ENCODE results near the gene HTR6.
A peak's percentile ranks its signal among the peaks of the same experiment; 100 is the strongest.

Gene HTR6

GRCh38 chr1:19679691-19680090 is 15.0 kb downstream of the HTR6 start:
- Histone ChIP-seq H3K27me3 (replicated peaks; ENCODE audit: control insufficient read depth, insufficient read depth, low read length) (no peaks in the 10 kb centered on the region), H3K4me3 (ENCODE audit: low read length) (no peak overlapping the region), H3K9me3 (ENCODE audit: control insufficient read depth, low read length) (no peaks in the 10 kb centered on the region), H3K4me1 (ENCODE audit: control insufficient read depth, insufficient read depth, low read length) (peaks cover 15% of the 10 kb centered on the region), H3K9ac (ENCODE audit: low read length) (no peak overlapping the region), H3K36me3 (ENCODE audit: control insufficient read depth, insufficient read depth, low read length, severe bottlenecking) (no peaks in the 10 kb centered on the region)
- DNase-seq (ENCODE audit: low read depth): no peak

DNA sequence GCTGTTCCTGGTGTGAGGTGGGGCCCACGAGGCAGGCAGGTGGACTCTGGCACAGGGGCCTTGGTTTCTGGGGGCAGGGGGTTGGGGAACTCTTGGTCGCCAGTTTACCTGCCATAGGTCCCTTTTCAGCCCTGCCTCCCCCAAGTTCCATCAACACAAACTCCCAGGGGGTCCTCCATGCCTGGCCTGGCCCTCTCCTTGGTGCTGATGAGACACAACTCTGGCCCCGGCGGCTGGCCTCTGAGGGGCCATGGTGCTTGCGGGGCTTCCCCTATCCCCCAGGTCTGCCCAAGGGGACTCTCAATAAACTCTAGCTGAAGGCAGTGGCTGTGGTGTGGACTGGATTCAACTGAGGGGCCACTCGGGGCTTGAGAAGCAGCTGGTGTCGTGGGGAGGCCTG is 16.0 kb downstream of the HTR6 start:
- Histone ChIP-seq H3K36me3 (ENCODE audit: control insufficient read depth, insufficient read depth, low read length, severe bottlenecking) (no peaks in the 10 kb centered on the region), H3K4me3 (ENCODE audit: low read length) (no peak overlapping the region), H3K9me3 (ENCODE audit: control insufficient read depth, low read length) (no peaks in the 10 kb centered on the region), H3K27me3 (replicated peaks; ENCODE audit: control insufficient read depth, insufficient read depth, low read length) (no peaks in the 10 kb centered on the region), H3K9ac (ENCODE audit: low read length) (no peak overlapping the region), H3K4me1 (ENCODE audit: control insufficient read depth, insufficient read depth, low read length) (peaks cover 15% of the 10 kb centered on the region)
- no peak for DNase-seq (ENCODE audit: low read depth)

- Histone ChIP-seq H3K9me3 (ENCODE audit: control insufficient read depth, low read length) (no peaks in the 10 kb centered on the region), H3K27me3 (replicated peaks; ENCODE audit: control insufficient read depth, insufficient read depth, low read length) (no peaks in the 10 kb centered on the region), H3K36me3 (ENCODE audit: control insufficient read depth, insufficient read depth, low read length, severe bottlenecking) (peaks cover 1% of the 10 kb centered on the region), H3K9ac (ENCODE audit: low read length) (no peak overlapping the region), H3K4me3 (ENCODE audit: low read length) (no peak overlapping the region), H3K4me1 (ENCODE audit: control insufficient read depth, insufficient read depth, low read length) (peaks cover 6% of the 10 kb centered on the region)
- DNase-seq (ENCODE audit: low read depth): peak; percentile 78
These were observed 17.6 kb downstream of the HTR6 start for GRCh38 chr1:19682257-19682656.

DNA sequence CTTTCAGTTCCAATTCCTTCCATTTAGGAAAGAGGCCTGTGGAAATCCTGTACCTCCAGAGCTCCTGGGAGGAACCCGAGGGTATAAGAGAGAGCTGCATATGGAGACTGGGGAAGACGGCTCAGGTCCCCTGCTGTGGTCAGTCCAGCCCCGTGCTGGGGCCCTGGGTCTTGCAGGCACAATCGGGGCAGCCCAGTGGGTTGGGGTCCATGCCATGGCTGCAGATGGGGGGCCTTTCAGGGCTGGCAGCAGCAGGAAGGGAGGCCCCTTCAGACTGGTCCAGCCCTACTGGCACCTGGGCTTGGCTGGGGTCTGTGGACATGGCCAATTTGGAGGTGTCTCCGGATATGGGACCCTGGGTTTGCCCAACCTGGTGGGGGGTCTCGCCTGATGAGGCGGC is 18.2 kb downstream of the HTR6 start:
- Histone ChIP-seq H3K4me3 (ENCODE audit: low read length) (no peak overlapping the region), H3K27me3 (replicated peaks; ENCODE audit: control insufficient read depth, insufficient read depth, low read length) (no peaks in the 10 kb centered on the region), H3K9me3 (ENCODE audit: control insufficient read depth, low read length) (peaks cover 3% of the 10 kb centered on the region), H3K9ac (ENCODE audit: low read length) (no peak overlapping the region), H3K4me1 (ENCODE audit: control insufficient read depth, insufficient read depth, low read length) (peaks cover 6% of the 10 kb centered on the region), H3K36me3 (ENCODE audit: control insufficient read depth, insufficient read depth, low read length, severe bottlenecking) (peaks cover 8% of the 10 kb centered on the region)
- DNase-seq (ENCODE audit: low read depth): no peak

DNA sequence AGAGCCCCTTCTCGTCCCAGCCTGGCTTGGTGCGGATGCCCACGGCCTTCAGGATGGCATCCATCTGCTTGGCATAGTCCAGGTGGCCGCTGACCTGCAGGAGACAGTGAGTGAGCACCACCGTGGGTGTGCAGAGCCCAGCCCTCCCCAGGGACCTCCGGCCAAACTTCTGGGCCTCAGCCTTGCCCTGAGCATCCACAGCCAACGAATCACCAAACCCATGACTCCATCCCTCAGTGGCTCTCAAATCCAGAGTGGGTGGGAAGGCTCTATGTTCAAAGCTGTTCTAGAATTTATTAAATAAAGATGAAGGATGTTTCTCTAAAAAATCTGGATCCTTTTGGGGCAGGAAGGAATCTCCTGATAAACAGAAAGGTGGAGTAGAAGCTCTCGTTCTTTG is 18.7 kb downstream of the HTR6 start:
- Histone ChIP-seq H3K36me3 (ENCODE audit: control insufficient read depth, insufficient read depth, low read length, severe bottlenecking) (peaks cover 11% of the 10 kb centered on the region), H3K4me3 (ENCODE audit: low read length) (no peak overlapping the region), H3K4me1 (ENCODE audit: control insufficient read depth, insufficient read depth, low read length) (peaks cover 6% of the 10 kb centered on the region), H3K9ac (ENCODE audit: low read length) (no peak overlapping the region), H3K9me3 (ENCODE audit: control insufficient read depth, low read length) (peaks cover 3% of the 10 kb centered on the region), H3K27me3 (replicated peaks; ENCODE audit: control insufficient read depth, insufficient read depth, low read length) (no peaks in the 10 kb centered on the region)
- DNase-seq (ENCODE audit: low read depth): no peak

DNA sequence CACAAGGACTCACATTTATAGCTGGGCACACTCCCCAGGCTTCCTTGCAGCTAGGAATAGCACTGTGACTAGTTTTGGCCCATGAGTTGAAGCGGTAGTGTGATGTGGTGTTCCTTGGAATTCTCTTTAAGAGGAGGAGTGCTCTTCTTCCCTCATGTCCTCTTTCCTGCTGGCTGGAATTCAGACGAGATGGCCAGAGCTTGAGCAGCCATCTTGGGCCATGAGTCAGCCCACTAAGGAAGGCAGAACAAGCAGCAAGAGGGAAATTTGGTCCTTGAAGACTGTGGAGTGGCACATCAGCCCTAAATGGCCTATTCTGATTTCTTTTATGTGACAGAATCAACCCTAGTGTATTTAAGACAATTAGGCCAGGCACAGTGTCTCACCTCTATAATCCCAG is 20.0 kb downstream of the HTR6 start:
- Histone ChIP-seq H3K4me3 (ENCODE audit: low read length) (no peak overlapping the region), H3K36me3 (ENCODE audit: control insufficient read depth, insufficient read depth, low read length, severe bottlenecking) (peaks cover 11% of the 10 kb centered on the region), H3K9me3 (ENCODE audit: control insufficient read depth, low read length) (peaks cover 3% of the 10 kb centered on the region), H3K4me1 (ENCODE audit: control insufficient read depth, insufficient read depth, low read length) (peaks cover 6% of the 10 kb centered on the region), H3K27me3 (replicated peaks; ENCODE audit: control insufficient read depth, insufficient read depth, low read length) (no peaks in the 10 kb centered on the region), H3K9ac (ENCODE audit: low read length) (no peak overlapping the region)
- DNase-seq (ENCODE audit: low read depth): no peak

DNA sequence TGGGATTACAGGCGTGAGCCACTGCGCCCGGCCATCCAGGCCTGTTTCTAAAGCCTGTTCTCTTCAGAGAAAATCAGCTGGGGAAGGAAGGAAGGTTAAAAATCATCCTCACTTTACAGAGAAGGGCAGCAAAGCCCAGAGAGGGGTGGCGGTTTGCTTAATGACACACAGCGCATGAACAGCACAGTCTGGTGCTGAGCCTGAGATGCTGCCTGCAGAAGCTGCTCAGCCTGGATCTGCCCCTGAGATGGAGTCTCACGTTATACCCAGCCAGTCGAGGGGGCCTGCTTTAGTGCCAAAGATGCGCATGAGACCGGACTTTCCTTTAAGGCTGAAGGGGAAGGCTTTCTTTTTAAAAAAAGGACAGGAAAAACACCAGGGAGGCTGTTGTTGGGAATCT is 21.3 kb downstream of the HTR6 start:
- DNase-seq (ENCODE audit: low read depth): no peak
- Histone ChIP-seq H3K4me3 (ENCODE audit: low read length) (no peak overlapping the region), H3K36me3 (ENCODE audit: control insufficient read depth, insufficient read depth, low read length, severe bottlenecking) (peaks cover 14% of the 10 kb centered on the region), H3K9ac (ENCODE audit: low read length) (no peak overlapping the region), H3K9me3 (ENCODE audit: control insufficient read depth, low read length) (peaks cover 3% of the 10 kb centered on the region), H3K27me3 (replicated peaks; ENCODE audit: control insufficient read depth, insufficient read depth, low read length) (no peaks in the 10 kb centered on the region), H3K4me1 (ENCODE audit: control insufficient read depth, insufficient read depth, low read length) (peaks cover 6% of the 10 kb centered on the region)

DNA sequence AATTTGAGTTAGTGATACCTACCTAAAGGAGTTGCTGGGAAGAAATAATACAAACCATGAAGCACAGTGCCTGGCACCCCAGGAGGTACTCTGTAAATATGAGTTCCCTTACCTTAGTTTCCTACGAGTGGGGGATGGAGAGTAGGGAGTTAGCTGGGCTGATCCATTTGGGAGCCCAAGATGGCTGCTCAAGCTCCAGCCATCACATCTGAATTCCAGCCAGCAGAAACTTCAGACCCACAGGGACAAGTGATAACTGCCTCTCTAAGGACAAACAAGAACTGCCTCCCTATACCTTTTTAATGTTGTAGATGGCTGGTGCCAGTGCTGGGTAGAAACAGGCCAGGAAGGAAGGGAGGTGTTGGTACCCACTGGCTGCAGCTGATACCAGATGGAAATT is 22.7 kb downstream of the HTR6 start:
- Histone ChIP-seq H3K4me1 (ENCODE audit: control insufficient read depth, insufficient read depth, low read length) (no peaks in the 10 kb centered on the region), H3K4me3 (ENCODE audit: low read length) (no peak overlapping the region), H3K9me3 (ENCODE audit: control insufficient read depth, low read length) (peaks cover 3% of the 10 kb centered on the region), H3K36me3 (ENCODE audit: control insufficient read depth, insufficient read depth, low read length, severe bottlenecking) (peaks cover 24% of the 10 kb centered on the region), H3K9ac (ENCODE audit: low read length) (no peak overlapping the region), H3K27me3 (replicated peaks; ENCODE audit: control insufficient read depth, insufficient read depth, low read length) (no peaks in the 10 kb centered on the region)
- DNase-seq (ENCODE audit: low read depth): no peak

DNA sequence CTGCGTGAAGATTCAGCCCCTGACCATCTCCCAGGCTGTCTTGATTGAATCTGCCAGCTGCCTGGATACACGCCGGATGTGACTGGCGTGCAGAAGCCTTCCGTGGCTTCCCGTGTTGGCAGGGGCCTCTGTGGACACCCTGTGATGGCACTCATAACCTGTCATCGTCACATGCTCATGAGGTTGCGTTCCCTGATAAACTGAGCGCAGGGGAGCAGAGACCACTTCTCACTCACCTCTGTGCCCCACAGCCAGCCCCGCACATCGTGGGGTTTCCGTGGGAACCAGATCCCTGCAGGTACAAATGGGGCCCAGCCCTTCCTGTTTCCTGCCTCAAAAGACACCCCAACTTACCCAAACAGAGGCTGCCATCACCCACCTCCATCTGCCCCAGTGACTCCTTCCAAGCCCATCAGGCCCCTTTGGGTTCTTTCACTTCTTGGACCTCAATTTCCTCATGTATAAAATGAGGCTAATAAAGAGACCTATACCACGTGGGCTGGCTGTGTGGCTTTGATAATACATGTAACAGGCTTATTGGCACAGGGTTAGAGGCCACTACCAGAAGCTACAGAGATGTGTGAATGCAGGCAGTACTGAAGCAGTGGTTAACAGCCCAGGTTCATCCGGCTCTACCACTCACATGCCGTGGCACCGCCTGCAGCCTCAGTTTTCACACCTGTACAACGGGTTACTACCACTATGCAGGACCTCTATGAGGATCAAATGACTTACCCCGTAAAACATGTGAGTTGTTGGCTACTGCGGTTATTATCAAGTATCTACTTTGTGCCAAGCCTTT is 23.6 kb downstream of the HTR6 start:
- Histone ChIP-seq H3K4me3 (ENCODE audit: low read length) (no peak overlapping the region), H3K36me3 (ENCODE audit: control insufficient read depth, insufficient read depth, low read length, severe bottlenecking) (peaks cover 24% of the 10 kb centered on the region), H3K9me3 (ENCODE audit: control insufficient read depth, low read length) (peaks cover 3% of the 10 kb centered on the region), H3K4me1 (ENCODE audit: control insufficient read depth, insufficient read depth, low read length) (no peaks in the 10 kb centered on the region), H3K9ac (ENCODE audit: low read length) (no peak overlapping the region), H3K27me3 (replicated peaks; ENCODE audit: control insufficient read depth, insufficient read depth, low read length) (no peaks in the 10 kb centered on the region)
- DNase-seq (ENCODE audit: low read depth): no peak

GRCh38 chr1:19689085-19689757 is 24.5 kb downstream of the HTR6 start:
- no peaks in the 10 kb centered on the region for H3K4me1 ChIP-seq (ENCODE audit: control insufficient read depth, insufficient read depth, low read length)
- H3K4me3 ChIP-seq (ENCODE audit: low read length): no peak overlapping the region
- peaks cover 3% of the 10 kb centered on the region for H3K9me3 ChIP-seq (ENCODE audit: control insufficient read depth, low read length)
- no peak overlapping the region for H3K9ac ChIP-seq (ENCODE audit: low read length)
- peaks cover 26% of the 10 kb centered on the region for H3K36me3 ChIP-seq (ENCODE audit: control insufficient read depth, insufficient read depth, low read length, severe bottlenecking)
- DNase-seq (ENCODE audit: low read depth): no peak
- no peaks in the 10 kb centered on the region for H3K27me3 ChIP-seq (replicated peaks; ENCODE audit: control insufficient read depth, insufficient read depth, low read length)

DNA sequence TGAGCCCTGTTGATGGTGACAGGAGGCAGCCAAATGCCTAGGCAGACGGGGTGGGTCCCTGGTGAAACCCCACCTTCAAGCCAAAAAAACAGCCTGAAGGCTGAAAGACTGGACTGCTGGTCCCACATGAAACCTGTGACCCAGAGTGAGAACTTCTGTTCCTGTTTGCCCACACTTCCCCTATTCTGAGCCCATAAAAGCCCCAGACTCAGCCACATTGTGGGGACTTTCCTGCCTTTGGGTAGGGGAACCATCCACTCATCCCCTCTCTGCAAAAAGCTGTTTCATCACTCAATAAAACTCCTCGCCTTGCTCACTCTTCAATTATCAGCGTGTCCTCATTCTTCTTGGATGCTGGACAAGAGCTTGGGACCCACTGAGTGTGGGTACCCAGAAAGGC is 25.2 kb downstream of the HTR6 start:
- Histone ChIP-seq H3K27me3 (replicated peaks; ENCODE audit: control insufficient read depth, insufficient read depth, low read length) (no peaks in the 10 kb centered on the region), H3K4me3 (ENCODE audit: low read length) (no peak overlapping the region), H3K9ac (ENCODE audit: low read length) (no peak overlapping the region), H3K9me3 (ENCODE audit: control insufficient read depth, low read length) (peaks cover 3% of the 10 kb centered on the region), H3K4me1 (ENCODE audit: control insufficient read depth, insufficient read depth, low read length) (no peaks in the 10 kb centered on the region), H3K36me3 (ENCODE audit: control insufficient read depth, insufficient read depth, low read length, severe bottlenecking) (peaks cover 30% of the 10 kb centered on the region)
- DNase-seq (ENCODE audit: low read depth): no peak

Measured in adipocyte (in vitro differentiated cells).